Neuronal stem cell (in vitro differentiated cells): ENCODE data around the gene BBS9. TPM values are rescaled to one million over a fixed set of nuclear protein-coding genes. Genes with fewer than 3 reads are reported as not detected.

Experiments used
- DNase-seq: peaks from one replicate; pipeline ENCODE4 v3.0.0-alpha.2; 2013; ENCODE audit warnings: low spot score
- H2AFZ ChIP-seq: one replicate; pipeline ENCODE4 v1.6.1; 2013; ENCODE audit warnings: mild to moderate bottlenecking, low read length, inconsistent platforms
- H2AK5ac ChIP-seq: 2 replicates; pipeline ENCODE4 v1.6.1; 2013; ENCODE audit warnings: low read depth, mild to moderate bottlenecking, inconsistent platforms, low read length, moderate library complexity, mixed read lengths
- H2BK120ac ChIP-seq: 2 replicates; pipeline ENCODE4 v1.6.1; 2013; ENCODE audit warnings: low read depth, mild to moderate bottlenecking, inconsistent platforms, low read length, moderate library complexity, mixed read lengths
- H2BK12ac ChIP-seq: one replicate; pipeline ENCODE4 v1.6.1; 2013; ENCODE audit warnings: low read length, inconsistent platforms
- H2BK15ac ChIP-seq: 2 replicates; pipeline ENCODE4 v1.6.1; 2013; ENCODE audit warnings: mild to moderate bottlenecking, low read length, inconsistent platforms, mixed read lengths
- H2BK5ac ChIP-seq: one replicate; pipeline ENCODE4 v1.6.1; 2013; ENCODE audit warnings: inconsistent platforms, mild to moderate bottlenecking, low read length, moderate library complexity
- H3K14ac ChIP-seq: one replicate; pipeline ENCODE4 v1.6.1; 2013; ENCODE audit warnings: low read length, inconsistent platforms
- H3K18ac ChIP-seq: 2 replicates; pipeline ENCODE4 v1.6.1; 2013; ENCODE audit warnings: low read length, inconsistent platforms
- H3K23ac ChIP-seq: 2 replicates; pipeline ENCODE4 v1.6.1; 2013; ENCODE audit warnings: low read depth, mild to moderate bottlenecking, mixed read lengths, low read length, inconsistent platforms; ENCODE audit not compliant: poor library complexity
- H3K27ac ChIP-seq: replicated peaks from 3 replicates; pipeline ENCODE4 v1.5.1; 2013; ENCODE audit warnings: low read length, inconsistent platforms
- H3K27me3 ChIP-seq, 3 experiments: 2 replicates each; pipeline ENCODE4 v1.6.1; 2013; ENCODE audit warnings: low read length in 3 of 3, mild to moderate bottlenecking in 2 of 3, inconsistent platforms in 1 of 3, low read depth in 1 of 3, mixed read lengths in 1 of 3, moderate library complexity in 1 of 3; ENCODE audit not compliant: control insufficient read depth in 3 of 3, insufficient read depth in 3 of 3
- H3K36me3 ChIP-seq, 2 donors: replicated peaks in 1 of 2; 2 replicates each; pipeline ENCODE4 v1.6.1; 2013; ENCODE audit warnings: low read length in 2 of 2; ENCODE audit not compliant: control insufficient read depth in 2 of 2, insufficient read depth in 2 of 2
- H3K4ac ChIP-seq: 2 replicates; pipeline ENCODE4 v1.6.1; 2013; ENCODE audit warnings: inconsistent platforms, mild to moderate bottlenecking, low read length, moderate library complexity
- H3K4me1 ChIP-seq, 2 donors: 1 replicate in 1 of 2; 2 replicates in 1 of 2; pipeline ENCODE4 v1.6.1; 2013; ENCODE audit warnings: low read length in 2 of 2, low read depth in 1 of 2; ENCODE audit not compliant: control insufficient read depth in 2 of 2, insufficient read depth in 1 of 2
- H3K4me2 ChIP-seq: one replicate; pipeline ENCODE4 v1.6.1; 2013; ENCODE audit warnings: mild to moderate bottlenecking, low read length, inconsistent platforms; ENCODE audit not compliant: insufficient read depth, poor library complexity, severe bottlenecking
- H3K4me3 ChIP-seq, 2 donors: 2 replicates each; pipeline ENCODE4 v1.5.1; 2013; ENCODE audit warnings: low read length in 2 of 2, mild to moderate bottlenecking in 2 of 2, inconsistent platforms in 1 of 2, moderate library complexity in 1 of 2
- H3K79me1 ChIP-seq: one replicate; pipeline ENCODE4 v1.6.1; 2013; ENCODE audit warnings: low read depth, mild to moderate bottlenecking, inconsistent platforms, low read length, moderate library complexity
- H3K9ac ChIP-seq: one replicate; pipeline ENCODE4 v1.6.1; 2013; ENCODE audit warnings: mild to moderate bottlenecking, low read depth, low read length, inconsistent platforms; ENCODE audit not compliant: poor library complexity
- H3K9me3 ChIP-seq, 2 donors: replicated peaks in 1 of 2; 2 replicates each; pipeline versions ENCODE3 to v1.6.1; 2013; ENCODE audit warnings: low read length in 2 of 2, mild to moderate bottlenecking in 2 of 2, inconsistent platforms in 1 of 2, low read depth in 1 of 2, mixed read lengths in 1 of 2, moderate library complexity in 1 of 2; ENCODE audit not compliant: control insufficient read depth in 2 of 2, insufficient read depth in 1 of 2
- H4K8ac ChIP-seq: one replicate; pipeline ENCODE4 v1.6.1; 2013; ENCODE audit warnings: low read depth, mild to moderate bottlenecking, inconsistent platforms, low read length, moderate library complexity
- H4K91ac ChIP-seq: one replicate; pipeline ENCODE4 v1.6.1; 2013; ENCODE audit warnings: low read length, low read depth, mild to moderate bottlenecking, inconsistent platforms; ENCODE audit not compliant: poor library complexity
- WGBS, 2 donors: extraction: QIAGEN DNeasy Blood & Tissue Kit; methylation state at CpG; one replicate each; pipeline ENCODE4 v1.1.7; 2013; ENCODE audit warnings: missing lambda C conversion rate in 2 of 2, mixed read lengths in 1 of 2; ENCODE audit not compliant: insufficient read length in 2 of 2, insufficient replicate concordance in 1 of 2; ENCODE audit errors: extremely low coverage in 2 of 2; 5-methylcytosine and 5-hydroxymethylcytosine counted together
- small RNA-seq: library from polyadenylated mRNA; stranded (forward); fragments of <200 nt; extraction: miRNeasy Mini kit (QIAGEN cat#:217004); gene quantifications from one replicate; pipeline ENCODE3, GENCODE V24; 2013; ENCODE audit not compliant: insufficient read depth

The BBS9 gene

DNA sequence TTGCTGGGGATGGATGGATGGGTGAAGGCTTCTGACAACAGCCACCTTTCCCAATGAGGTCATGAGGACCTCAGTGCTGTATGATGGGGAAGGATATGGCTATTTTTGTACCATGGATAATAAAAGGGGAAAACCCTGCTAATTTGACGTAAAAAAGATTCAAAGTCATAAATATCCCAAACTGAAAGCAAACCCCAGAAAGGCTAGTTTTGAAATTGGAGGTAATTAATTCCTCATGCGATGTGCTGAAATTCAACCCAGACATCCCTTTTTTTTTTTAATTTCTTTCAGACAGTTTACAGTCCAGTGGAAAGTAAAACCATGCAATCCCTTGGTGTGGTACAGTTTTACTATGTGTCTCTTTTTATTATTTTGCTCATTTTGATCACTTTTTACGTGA, 521.5 kb downstream of the BBS9 start:
- Histone ChIP-seq H2AFZ (no peak overlapping the region), H3K23ac (no peak overlapping the region), H4K8ac (no peak overlapping the region), H3K4ac (no peak overlapping the region), H3K4me3 (no peak overlapping the region), H2AK5ac (no peak overlapping the region), H2BK12ac (no peak overlapping the region), H3K4me2 (no peak overlapping the region), H3K36me3 (no peaks in the 10 kb centered on the region), H3K9ac (no peak overlapping the region), H2BK5ac (no peak overlapping the region), H3K4me1 (no peaks in the 10 kb centered on the region), H4K91ac (no peak overlapping the region), H3K14ac (no peak overlapping the region), H3K18ac (no peak overlapping the region), H3K9me3 (no peaks in the 10 kb centered on the region), H3K27me3 (no peaks in the 10 kb centered on the region), H2BK15ac (no peak overlapping the region), H3K27ac (no peak overlapping the region), H3K79me1 (no peaks in the 10 kb centered on the region), H2BK120ac (no peak overlapping the region)
- WGBS, 2 donors: no CpG with 5 or more reads among the region's 3 CpGs
- DNase-seq: no peak

DNA sequence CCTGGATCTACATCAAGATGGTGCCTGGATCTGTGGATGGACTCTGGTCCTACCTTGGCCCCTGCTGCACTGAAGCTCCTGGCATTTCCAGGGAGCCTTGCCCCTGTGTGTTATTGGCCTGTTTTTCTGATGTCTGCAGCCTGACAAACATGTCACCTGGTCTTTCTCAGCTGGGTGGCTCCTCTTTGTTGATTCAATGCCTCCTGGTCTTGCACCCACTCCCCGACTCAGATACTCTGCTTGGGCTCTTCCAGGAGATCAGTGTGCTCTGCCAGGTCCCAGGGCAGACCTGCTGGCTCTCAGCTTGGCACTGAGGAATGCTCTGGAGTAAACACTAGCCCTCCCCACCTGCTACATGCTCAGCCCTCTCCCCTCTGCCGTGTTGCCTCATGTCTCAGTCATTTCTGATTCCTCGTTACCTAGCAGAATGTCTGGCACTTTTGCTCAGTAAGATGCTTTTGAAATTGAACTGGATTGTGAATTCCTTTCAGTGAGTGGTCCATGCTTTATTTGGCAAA, 522.7 kb downstream of the BBS9 start:
- Histone ChIP-seq H3K9ac (no peak overlapping the region), H3K4ac (no peak overlapping the region), H3K4me2 (no peak overlapping the region), H3K27me3 (no peaks in the 10 kb centered on the region), H4K8ac (no peak overlapping the region), H3K79me1 (no peaks in the 10 kb centered on the region), H2BK12ac (no peak overlapping the region), H4K91ac (no peak overlapping the region), H2BK120ac (no peak overlapping the region), H2BK5ac (no peak overlapping the region), H3K27ac (no peak overlapping the region), H2AK5ac (no peak overlapping the region), H3K14ac (no peak overlapping the region), H2AFZ (no peak overlapping the region), H3K4me3 (no peak overlapping the region), H3K36me3 (no peaks in the 10 kb centered on the region), H2BK15ac (no peak overlapping the region), H3K9me3 (no peaks in the 10 kb centered on the region), H3K4me1 (no peaks in the 10 kb centered on the region), H3K18ac (no peak overlapping the region), H3K23ac (no peak overlapping the region)
- WGBS, 2 donors: no CpG with 5 or more reads among the region's 3 CpGs
- DNase-seq: no peak

DNA sequence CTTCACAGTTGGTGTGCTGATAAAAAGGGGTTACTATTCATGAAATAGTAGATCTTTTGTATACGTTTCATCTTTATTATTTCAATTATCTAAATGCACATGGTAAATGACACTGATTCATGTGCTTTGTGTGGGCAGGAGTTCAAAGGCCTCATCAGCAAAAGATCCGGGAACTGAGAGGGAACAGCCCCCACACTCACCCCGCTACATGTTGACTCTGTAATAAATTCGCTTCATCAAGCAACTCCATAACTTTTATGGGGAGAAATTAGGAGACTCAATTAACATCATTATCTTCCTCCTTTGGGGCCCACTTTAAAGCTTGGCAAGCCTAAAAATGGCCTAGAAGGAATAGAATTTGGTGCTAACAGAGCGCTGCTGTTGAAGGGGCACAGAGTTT, 525.3 kb downstream of the BBS9 start:
- no peak for DNase-seq
- no peaks in the 10 kb centered on the region for H3K79me1 ChIP-seq
- no CpG with 5 or more reads among the region's 5 CpGs for WGBS, 2 donors
- H3K36me3 ChIP-seq: no peaks in the 10 kb centered on the region
- no peak overlapping the region for H3K9ac ChIP-seq
- H3K9me3 ChIP-seq: no peaks in the 10 kb centered on the region
- H4K91ac ChIP-seq: no peak overlapping the region
- H3K18ac ChIP-seq: no peak overlapping the region
- no peak overlapping the region for H2AFZ ChIP-seq
- H3K27me3 ChIP-seq: no peaks in the 10 kb centered on the region
- H3K14ac ChIP-seq: no peak overlapping the region
- H3K4ac ChIP-seq: no peak overlapping the region
- H3K27ac ChIP-seq: no peak overlapping the region
- H2AK5ac ChIP-seq: no peak overlapping the region
- no peak overlapping the region for H3K4me3 ChIP-seq
- H3K4me2 ChIP-seq: no peak overlapping the region
- no peak overlapping the region for H2BK5ac ChIP-seq
- no peak overlapping the region for H2BK120ac ChIP-seq
- no peak overlapping the region for H3K23ac ChIP-seq
- no peaks in the 10 kb centered on the region for H3K4me1 ChIP-seq
- no peak overlapping the region for H2BK15ac ChIP-seq
- no peak overlapping the region for H4K8ac ChIP-seq
- no peak overlapping the region for H2BK12ac ChIP-seq

Small RNAs within 50 kb of the gene (small RNA-seq; reads per million reads assigned to genes)
- not detected for gene AC007312.1
- gene AC074338.1: not detected
- not detected for gene RNA5SP229
